Upper lobe of right lung (tissue), 1 donor: ENCODE data around the gene OSBPL2. TPM values are rescaled to one million over a fixed set of nuclear protein-coding genes. Genes with fewer than 3 reads are reported as not detected.

ENCODE experiments used
- ATAC-seq: fragments of 200-7000 bp; cut with Tn5 transposase; one replicate; pipeline ENCODE4 v1.9.1; 2020; ENCODE audit warnings: mild to moderate bottlenecking, moderate library complexity
- DNase-seq: peaks from one replicate; pipeline ENCODE4 v3.0.0-alpha.2; 2020
- H3K27ac ChIP-seq: fragments of 200-600 bp; one replicate; pipeline ENCODE4 v1.8.0; 2022
- H3K27me3 ChIP-seq: fragments of 200-600 bp; one replicate; pipeline ENCODE4 v1.8.0; 2022; ENCODE audit warnings: mild to moderate bottlenecking
- H3K36me3 ChIP-seq: fragments of 200-600 bp; one replicate; pipeline ENCODE4 v1.8.0; 2022
- H3K4me1 ChIP-seq: fragments of 200-600 bp; one replicate; pipeline ENCODE4 v1.8.0; 2022
- H3K4me3 ChIP-seq: fragments of 200-600 bp; one replicate; pipeline ENCODE4 v1.8.0; 2022; ENCODE audit warnings: mild to moderate bottlenecking
- H3K9me3 ChIP-seq: fragments of 200-600 bp; one replicate; pipeline ENCODE4 v1.8.0; 2022
- CTCF ChIP-seq: fragments of 200-600 bp; IDR thresholded peaks from one replicate; pipeline ENCODE4 v1.8.0; 2022; ENCODE audit warnings: antibody characterized with exemption
- intact Hi-C: fragments of 100-400 bp; cut with DNase I; formaldehyde crosslinking; loops from one replicate; pipeline ENCODE4 v1.11.0; 2022
- total RNA-seq: library from RNA; stranded (reverse); fragmentation: NEBNext Ultra II Directional; extraction: Animal tissue kit (Norgen Biotek cat#: 25700); gene quantifications from one replicate; pipeline ENCODE4 v1.2.1, GENCODE V29; 2021
- donor health status: DM: no; HTN: yes; CAD: no; lungs with severe emphysema.

Gene OSBPL2
- total RNA-seq, 1 donor from 2014 or later, result 52.3 TPM

- Histone ChIP-seq H3K36me3 (peaks cover 78% of the 10 kb centered on the region), H3K27ac (no peak overlapping the region), H3K9me3 (no peaks in the 10 kb centered on the region), H3K27me3 (no peaks in the 10 kb centered on the region), H3K4me1 (no peaks in the 10 kb centered on the region), H3K4me3 (no peak overlapping the region)
- ATAC-seq (no peak), DNase-seq (no peak)
- intact Hi-C loops, result no loop called here
- TF ChIP-seq CTCF, result no peak
Observed at GRCh38 chr20:62197801-62198200, 40.5 kb upstream of the OSBPL2 start.

- Histone ChIP-seq H3K9me3 (no peaks in the 10 kb centered on the region), H3K27ac (no peak overlapping the region), H3K36me3 (peaks cover 79% of the 10 kb centered on the region), H3K4me3 (no peak overlapping the region), H3K4me1 (no peaks in the 10 kb centered on the region), H3K27me3 (no peaks in the 10 kb centered on the region)
- DNase-seq, result no peak
- no peak for TF ChIP-seq CTCF
- intact Hi-C loops, result no loop called here
- ATAC-seq, result no peak
Observed at GRCh38 chr20:62198496-62198895, 39.8 kb upstream of the OSBPL2 start.

GRCh38 chr20:62198931-62199330, 39.4 kb upstream of the OSBPL2 start:
- H3K36me3 ChIP-seq, result peaks cover 76% of the 10 kb centered on the region
- H3K9me3 ChIP-seq, result no peaks in the 10 kb centered on the region
- H3K27ac ChIP-seq, result no peak overlapping the region
- intact Hi-C loops, result no loop called here
- no peak for TF ChIP-seq CTCF
- no peak for DNase-seq
- ATAC-seq, result no peak
- H3K4me1 ChIP-seq, result no peaks in the 10 kb centered on the region
- no peaks in the 10 kb centered on the region for H3K27me3 ChIP-seq
- H3K4me3 ChIP-seq, result no peak overlapping the region

GRCh38 chr20:62200491-62201172, 37.7 kb upstream of the OSBPL2 start:
- no peak overlapping the region for H3K4me3 ChIP-seq
- no peak for TF ChIP-seq CTCF
- ATAC-seq (no peak), DNase-seq (no peak)
- no peaks in the 10 kb centered on the region for H3K9me3 ChIP-seq
- H3K27me3 ChIP-seq, result no peaks in the 10 kb centered on the region
- peaks cover 73% of the 10 kb centered on the region for H3K36me3 ChIP-seq
- no peaks in the 10 kb centered on the region for H3K4me1 ChIP-seq
- no peak overlapping the region for H3K27ac ChIP-seq
- intact Hi-C loops, result no loop called here

- no peaks in the 10 kb centered on the region for H3K27me3 ChIP-seq
- no peak overlapping the region for H3K27ac ChIP-seq
- no peak for TF ChIP-seq CTCF
- intact Hi-C loops, result no loop called here
- H3K36me3 ChIP-seq, result peaks cover 67% of the 10 kb centered on the region
- H3K4me1 ChIP-seq, result no peaks in the 10 kb centered on the region
- no peak for ATAC-seq
- H3K4me3 ChIP-seq, result no peak overlapping the region
- DNase-seq, result no peak
- H3K9me3 ChIP-seq, result no peaks in the 10 kb centered on the region
Observed at GRCh38 chr20:62201173-62202082, 36.9 kb upstream of the OSBPL2 start.
